ENCODE data around the gene CARD14.
"Not testable (repeated sequence)": the region's sequence is repeated elsewhere in the genome, so short reads cannot be mapped to it uniquely, and the experiment has no call there.

CARD14 gene

DNA sequence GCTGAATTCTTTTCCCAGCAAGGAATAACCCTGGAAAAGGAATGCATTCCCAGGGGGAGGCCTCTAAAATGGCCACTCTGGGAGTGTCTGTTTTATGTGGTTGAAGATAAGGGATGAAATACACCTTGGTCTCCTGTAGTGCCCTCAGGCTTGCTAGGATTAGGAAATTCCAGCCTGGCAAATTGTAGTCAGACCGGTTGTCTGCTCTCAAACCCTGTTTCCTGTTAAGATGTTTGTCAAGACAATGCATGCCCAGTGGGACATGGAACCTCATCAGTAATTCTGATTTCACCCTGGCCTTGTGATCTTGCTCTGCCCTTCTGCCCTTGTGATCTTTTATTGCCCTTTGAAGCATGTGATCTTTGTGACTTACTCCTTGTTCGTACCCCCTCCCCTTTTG, 14.2 kb upstream of the CARD14 start:
- H3K4ac ChIP-seq (ENCODE audit: low read depth in 1 of 2, low read length in 2 of 2); H4K8ac ChIP-seq (ENCODE audit: low read length); H3K4me3 ChIP-seq (ENCODE audit: insufficient read depth in 1 of 2, low read depth in 1 of 2, low read length in 2 of 2); H2BK15ac ChIP-seq (ENCODE audit: low read depth, poor library complexity, severe bottlenecking); H3K4me2 ChIP-seq (ENCODE audit: low read length, poor library complexity, severe bottlenecking); H3K9ac ChIP-seq (ENCODE audit: low read length); DNase-seq; H2AFZ ChIP-seq (ENCODE audit: low read depth, low read length); H2BK5ac ChIP-seq (ENCODE audit: low read depth, low read length, poor library complexity, severe bottlenecking); H2BK120ac ChIP-seq (ENCODE audit: low read depth, low read length); H3K9me3 ChIP-seq (ENCODE audit: control insufficient read depth, low read length); H3K18ac ChIP-seq (ENCODE audit: low read depth in 1 of 2, low read length in 2 of 2); H2BK12ac ChIP-seq (ENCODE audit: low read length in 2 of 2); H2AK5ac ChIP-seq (ENCODE audit: low read length, severe bottlenecking); H3K14ac ChIP-seq (ENCODE audit: low read length in 2 of 2); H3K79me1 ChIP-seq (replicated peaks; ENCODE audit: low read length, poor library complexity, severe bottlenecking); H3K36me3 ChIP-seq (ENCODE audit: control insufficient read depth in 1 of 2, insufficient read depth in 2 of 2, low read depth in 1 of 2, low read length in 2 of 2); H4K91ac ChIP-seq (ENCODE audit: low read length); H3K4me1 ChIP-seq (ENCODE audit: control insufficient read depth, insufficient read depth, low read depth, low read length); H3K23ac ChIP-seq (ENCODE audit: low read length in 2 of 2); H3K27ac ChIP-seq (ENCODE audit: low read length, poor library complexity, severe bottlenecking): not testable (repeated sequence)
- WGBS = 50% methylated on average over 2 of the region's 2 CpGs
- peaks cover 9 to 12% of the 10 kb centered on the region in 2 experiments for H3K27me3 ChIP-seq (ENCODE audit: control insufficient read depth in 1 of 2, insufficient read depth in 1 of 2, low read length in 2 of 2)

DNA sequence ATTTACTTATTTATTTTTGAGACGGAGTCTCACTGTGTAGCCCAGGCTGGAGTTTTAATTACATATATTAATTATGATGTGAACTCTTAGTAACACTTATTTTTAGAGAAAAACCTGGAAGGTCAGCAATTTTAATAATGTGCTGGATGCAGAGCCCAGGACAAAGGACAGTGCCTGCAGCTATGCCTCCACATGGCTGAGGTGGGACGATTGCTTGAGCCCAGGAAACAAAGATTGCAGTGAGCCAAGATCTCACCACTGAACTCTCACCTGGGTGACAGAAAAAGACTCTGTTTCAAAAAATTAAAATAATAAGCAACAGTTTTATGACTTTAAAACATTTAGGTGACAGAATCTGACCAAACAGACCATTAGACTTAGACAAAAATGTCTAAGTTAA, 11.0 kb upstream of the CARD14 start:
- Histone ChIP-seq H3K27ac (ENCODE audit: low read length, poor library complexity, severe bottlenecking) (no peak overlapping the region), H2BK12ac (ENCODE audit: low read length in 2 of 2) (no peak overlapping the region), H3K9me3 (ENCODE audit: control insufficient read depth, low read length) (peaks cover 7% of the 10 kb centered on the region), H2BK120ac (ENCODE audit: low read depth, low read length) (no peak overlapping the region), H4K8ac (ENCODE audit: low read length) (no peak overlapping the region), H2AK5ac (ENCODE audit: low read length, severe bottlenecking) (no peak overlapping the region), H3K4me3 (ENCODE audit: insufficient read depth in 1 of 2, low read depth in 1 of 2, low read length in 2 of 2) (no peak overlapping the region), H3K27me3 (ENCODE audit: control insufficient read depth in 1 of 2, insufficient read depth in 1 of 2, low read length in 2 of 2) (peaks cover 13 to 18% of the 10 kb centered on the region in 2 experiments), H3K4ac (ENCODE audit: low read depth in 1 of 2, low read length in 2 of 2) (no peak overlapping the region), H3K36me3 (ENCODE audit: control insufficient read depth in 1 of 2, insufficient read depth in 2 of 2, low read depth in 1 of 2, low read length in 2 of 2) (no peaks in the 10 kb centered on the region), H2BK5ac (ENCODE audit: low read depth, low read length, poor library complexity, severe bottlenecking) (no peak overlapping the region), H3K14ac (ENCODE audit: low read length in 2 of 2) (no peak overlapping the region), H3K4me1 (ENCODE audit: control insufficient read depth, insufficient read depth, low read depth, low read length) (peaks cover 2% of the 10 kb centered on the region), H2AFZ (ENCODE audit: low read depth, low read length) (no peak overlapping the region), H3K79me1 (replicated peaks; ENCODE audit: low read length, poor library complexity, severe bottlenecking) (no peaks in the 10 kb centered on the region), H3K23ac (ENCODE audit: low read length in 2 of 2) (no peak overlapping the region), H3K4me2 (ENCODE audit: low read length, poor library complexity, severe bottlenecking) (no peak overlapping the region), H2BK15ac (ENCODE audit: low read depth, poor library complexity, severe bottlenecking) (no peak overlapping the region), H3K9ac (ENCODE audit: low read length) (no peak overlapping the region), H3K18ac (ENCODE audit: low read depth in 1 of 2, low read length in 2 of 2) (no peak overlapping the region), H4K91ac (ENCODE audit: low read length) (no peak overlapping the region)
- WGBS = 60% methylated on average over 1 of the region's 2 CpGs
- DNase-seq = no peak

DNA sequence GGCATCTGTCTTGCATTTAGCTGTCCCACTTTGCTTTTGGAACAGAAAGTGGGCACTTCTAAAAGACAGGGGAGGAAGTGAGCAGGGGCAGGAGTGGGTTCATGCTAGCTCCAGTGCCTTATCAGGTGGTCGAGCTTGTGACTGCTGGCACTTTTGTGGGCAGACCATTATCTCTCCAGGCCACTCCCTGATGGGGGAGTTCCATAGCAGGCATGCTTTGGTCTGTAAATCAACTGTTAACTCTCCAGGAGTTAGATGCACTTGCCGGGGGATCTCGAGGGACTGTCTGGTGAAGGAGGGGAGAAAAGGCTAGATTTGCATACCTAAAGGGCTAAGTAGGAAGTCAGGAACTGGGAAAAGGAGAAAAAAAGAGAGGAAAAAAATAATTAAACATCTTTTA, 9.3 kb upstream of the CARD14 start:
- H2BK120ac ChIP-seq (ENCODE audit: low read depth, low read length) = no peak overlapping the region
- peaks cover 13 to 22% of the 10 kb centered on the region in 2 experiments for H3K27me3 ChIP-seq (ENCODE audit: control insufficient read depth in 1 of 2, insufficient read depth in 1 of 2, low read length in 2 of 2)
- no peak overlapping the region for H4K8ac ChIP-seq (ENCODE audit: low read length)
- no peak for DNase-seq
- no peaks in the 10 kb centered on the region for H3K36me3 ChIP-seq (ENCODE audit: control insufficient read depth in 1 of 2, insufficient read depth in 2 of 2, low read depth in 1 of 2, low read length in 2 of 2)
- no peak overlapping the region for H2BK15ac ChIP-seq (ENCODE audit: low read depth, poor library complexity, severe bottlenecking)
- H3K4me1 ChIP-seq (ENCODE audit: control insufficient read depth, insufficient read depth, low read depth, low read length) = peaks cover 2% of the 10 kb centered on the region
- peaks cover 6% of the 10 kb centered on the region for H3K9me3 ChIP-seq (ENCODE audit: control insufficient read depth, low read length)
- 20% methylated on average over 3 of the region's 3 CpGs for WGBS
- H2AK5ac ChIP-seq (ENCODE audit: low read length, severe bottlenecking) = no peak overlapping the region
- no peak overlapping the region for H3K4ac ChIP-seq (ENCODE audit: low read depth in 1 of 2, low read length in 2 of 2)
- H3K18ac ChIP-seq (ENCODE audit: low read depth in 1 of 2, low read length in 2 of 2) = no peak overlapping the region
- H3K4me2 ChIP-seq (ENCODE audit: low read length, poor library complexity, severe bottlenecking) = no peak overlapping the region
- no peak overlapping the region for H3K27ac ChIP-seq (ENCODE audit: low read length, poor library complexity, severe bottlenecking)
- no peaks in the 10 kb centered on the region for H3K79me1 ChIP-seq (replicated peaks; ENCODE audit: low read length, poor library complexity, severe bottlenecking)
- H3K9ac ChIP-seq (ENCODE audit: low read length) = no peak overlapping the region
- no peak overlapping the region for H2AFZ ChIP-seq (ENCODE audit: low read depth, low read length)
- H3K4me3 ChIP-seq (ENCODE audit: insufficient read depth in 1 of 2, low read depth in 1 of 2, low read length in 2 of 2) = no peak overlapping the region
- H2BK12ac ChIP-seq (ENCODE audit: low read length in 2 of 2) = no peak overlapping the region
- no peak overlapping the region for H3K23ac ChIP-seq (ENCODE audit: low read length in 2 of 2)
- H3K14ac ChIP-seq (ENCODE audit: low read length in 2 of 2) = no peak overlapping the region
- H2BK5ac ChIP-seq (ENCODE audit: low read depth, low read length, poor library complexity, severe bottlenecking) = no peak overlapping the region
- H4K91ac ChIP-seq (ENCODE audit: low read length) = no peak overlapping the region

DNA sequence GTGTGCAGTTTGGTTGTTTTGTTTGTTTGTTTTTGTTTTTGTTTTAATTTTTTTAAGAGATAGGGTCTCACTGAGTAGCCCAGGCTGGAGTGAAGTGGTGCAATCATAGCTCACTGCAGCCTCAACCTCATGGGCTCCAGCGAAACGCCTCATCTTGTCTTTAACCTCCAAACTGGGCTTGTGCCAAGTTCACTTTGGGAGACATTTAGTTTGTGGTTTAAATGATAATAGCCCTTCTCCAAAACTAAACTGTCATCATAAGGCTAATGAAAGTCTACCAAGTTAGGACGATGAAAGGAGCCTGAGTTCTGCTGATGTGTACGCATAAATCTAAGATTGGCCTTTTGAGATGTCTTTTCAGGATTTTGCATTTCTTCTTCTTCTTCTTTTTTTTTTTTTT, 6.5 kb upstream of the CARD14 start:
- Histone ChIP-seq H3K4me2 (ENCODE audit: low read length, poor library complexity, severe bottlenecking) (no peak overlapping the region), H3K4ac (ENCODE audit: low read depth in 1 of 2, low read length in 2 of 2) (no peak overlapping the region), H3K23ac (ENCODE audit: low read length in 2 of 2) (no peak overlapping the region), H2BK5ac (ENCODE audit: low read depth, low read length, poor library complexity, severe bottlenecking) (no peak overlapping the region), H4K8ac (ENCODE audit: low read length) (no peak overlapping the region), H3K9ac (ENCODE audit: low read length) (no peak overlapping the region), H2AK5ac (ENCODE audit: low read length, severe bottlenecking) (no peak overlapping the region), H3K14ac (ENCODE audit: low read length in 2 of 2) (no peak overlapping the region), H2BK12ac (ENCODE audit: low read length in 2 of 2) (no peak overlapping the region), H4K91ac (ENCODE audit: low read length) (no peak overlapping the region), H3K79me1 (replicated peaks; ENCODE audit: low read length, poor library complexity, severe bottlenecking) (no peaks in the 10 kb centered on the region), H3K36me3 (ENCODE audit: control insufficient read depth in 1 of 2, insufficient read depth in 2 of 2, low read depth in 1 of 2, low read length in 2 of 2) (no peaks in the 10 kb centered on the region), H3K18ac (ENCODE audit: low read depth in 1 of 2, low read length in 2 of 2) (no peak overlapping the region), H3K27ac (ENCODE audit: low read length, poor library complexity, severe bottlenecking) (no peak overlapping the region), H2BK120ac (ENCODE audit: low read depth, low read length) (no peak overlapping the region), H2AFZ (ENCODE audit: low read depth, low read length) (no peak overlapping the region), H3K27me3 (ENCODE audit: control insufficient read depth in 1 of 2, insufficient read depth in 1 of 2, low read length in 2 of 2) (peaks cover 20 to 22% of the 10 kb centered on the region in 2 experiments), H2BK15ac (ENCODE audit: low read depth, poor library complexity, severe bottlenecking) (no peak overlapping the region), H3K9me3 (ENCODE audit: control insufficient read depth, low read length) (no peaks in the 10 kb centered on the region), H3K4me3 (ENCODE audit: insufficient read depth in 1 of 2, low read depth in 1 of 2, low read length in 2 of 2) (no peak overlapping the region), H3K4me1 (ENCODE audit: control insufficient read depth, insufficient read depth, low read depth, low read length) (peaks cover 2% of the 10 kb centered on the region)
- WGBS = 96% methylated on average over 2 of the region's 4 CpGs
- no peak for DNase-seq
